Ecto neural progenitor cell (in vitro differentiated cells): ENCODE results near the gene C16orf78.

ENCODE experiments used
- DNase-seq: peaks from one replicate; pipeline ENCODE4 v3.0.0-alpha.2; 2018; ENCODE audit warnings: low spot score

Gene C16orf78

DNA sequence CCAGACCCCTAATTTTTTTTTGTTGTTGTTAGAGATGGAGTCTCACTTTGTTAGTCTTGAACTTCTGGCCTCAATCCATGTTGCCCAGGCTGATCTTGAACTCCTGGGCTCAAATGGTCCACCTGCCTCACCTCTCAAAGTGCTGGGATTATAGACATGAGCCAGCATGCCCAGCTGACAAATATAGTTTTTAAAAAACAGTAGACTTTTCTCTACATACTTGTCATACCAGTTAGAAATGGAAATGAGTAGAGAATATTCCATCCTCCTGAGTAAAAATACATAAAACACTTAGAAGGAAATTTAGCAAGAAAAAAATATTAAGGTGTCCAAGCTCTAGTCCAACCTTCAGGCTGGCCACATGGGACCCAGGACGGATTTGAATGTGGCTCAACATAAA lies 21.4 kb downstream of the C16orf78 start:
- DNase-seq: peak; percentile 1

DNA sequence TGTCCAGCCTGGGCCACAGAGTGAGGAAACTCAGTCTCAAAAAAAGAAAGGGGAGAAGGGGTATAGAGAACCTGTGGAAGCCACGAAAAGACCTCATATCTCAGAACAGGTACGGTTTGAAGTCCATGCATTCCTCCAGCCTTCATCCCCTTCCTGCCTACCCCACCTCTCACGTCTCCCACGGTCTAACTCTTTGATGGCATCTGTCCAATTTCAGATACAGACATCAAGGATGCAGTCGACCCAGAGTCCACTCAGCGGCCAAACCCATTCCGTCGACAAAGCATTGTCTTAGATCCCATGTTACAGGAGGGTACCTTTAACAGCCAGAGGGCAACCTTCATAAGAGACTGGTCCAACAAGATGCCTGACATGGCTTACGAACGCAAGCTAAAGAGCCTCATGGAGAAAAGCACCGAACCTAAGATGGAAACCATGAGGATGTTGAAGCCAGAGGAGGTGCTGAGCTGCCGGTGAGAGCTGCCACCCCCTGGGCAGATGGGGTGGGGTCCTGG lies 22.7 kb downstream of the C16orf78 start:
- DNase-seq: peak; percentile 11

DNA sequence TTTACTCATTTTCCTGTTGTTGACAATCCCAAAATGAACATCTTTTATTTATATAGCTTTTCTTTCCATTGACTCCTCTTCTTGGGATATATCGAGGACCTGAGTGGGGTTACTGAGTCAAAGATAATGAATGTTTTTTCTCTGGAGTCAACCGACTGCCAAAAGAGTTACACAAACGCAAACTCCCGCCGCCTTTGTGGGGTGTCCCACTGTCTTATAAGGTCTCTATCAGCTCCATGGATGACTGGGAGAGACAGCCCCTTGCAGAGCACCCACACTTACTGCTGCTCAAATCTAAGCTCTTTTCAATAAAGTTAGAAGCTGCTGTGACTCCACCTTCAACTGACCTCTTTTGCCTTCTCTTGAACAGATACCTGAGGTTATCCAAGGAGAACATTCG lies 25.2 kb downstream of the C16orf78 start:
- peak; percentile 32 for DNase-seq

DNA sequence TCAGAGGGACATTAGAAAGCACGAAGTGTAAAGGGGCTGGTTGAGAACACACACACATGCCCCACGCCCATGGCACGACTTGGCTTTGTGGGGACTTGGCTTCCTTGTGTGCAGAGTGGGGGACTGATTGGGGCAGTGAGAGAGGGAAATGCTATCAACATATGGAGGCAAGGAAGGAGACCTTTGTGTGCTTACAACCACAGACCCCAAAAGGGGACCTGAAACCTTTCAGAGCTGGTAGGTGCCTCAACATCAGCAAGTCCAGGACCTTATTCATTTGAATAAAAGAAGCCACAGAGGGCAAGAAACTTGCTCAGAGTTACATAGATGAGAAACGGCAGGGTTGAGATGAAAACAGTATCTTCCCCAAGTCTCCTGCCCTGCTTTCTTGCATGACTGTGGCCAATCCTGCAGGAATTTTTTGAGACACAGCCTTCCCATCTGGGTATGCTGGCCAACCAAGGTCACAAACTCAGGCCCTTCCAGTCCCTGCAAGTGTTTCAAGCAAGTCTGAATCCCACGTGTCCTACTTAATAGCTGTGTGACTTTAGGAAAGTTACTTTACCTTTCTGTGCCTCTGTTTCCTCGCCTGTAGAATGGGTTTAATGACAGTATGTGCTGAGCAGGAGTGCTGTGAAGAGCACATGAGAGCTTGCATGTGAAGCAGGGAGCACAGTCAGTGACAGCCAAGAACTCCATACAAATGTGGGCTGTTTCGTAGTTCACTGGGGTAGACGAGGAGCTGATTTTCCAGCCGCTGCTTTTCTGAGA lies 26.2 kb downstream of the C16orf78 start:
- peak; percentile 29 for DNase-seq

DNA sequence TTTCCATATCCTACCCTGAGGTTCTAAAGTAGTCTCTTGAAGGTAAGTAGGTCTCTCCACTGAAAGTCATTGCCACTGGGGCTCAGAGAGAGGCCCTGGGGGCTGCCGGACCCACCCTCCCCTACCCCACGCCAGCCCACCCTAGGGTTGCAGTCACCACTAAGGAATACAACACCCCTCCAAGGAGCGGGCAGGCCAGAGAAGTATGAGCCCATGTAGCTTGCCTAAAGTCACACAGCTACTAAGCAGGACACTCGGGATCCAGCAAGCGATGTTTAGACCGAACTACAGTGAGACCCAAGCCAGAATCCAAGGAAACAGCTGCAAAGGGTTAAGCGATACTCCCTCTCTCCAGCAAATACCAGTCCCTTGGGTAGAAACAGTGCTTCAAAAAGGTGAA lies 27.0 kb downstream of the C16orf78 start:
- DNase-seq: peak; percentile 21

DNA sequence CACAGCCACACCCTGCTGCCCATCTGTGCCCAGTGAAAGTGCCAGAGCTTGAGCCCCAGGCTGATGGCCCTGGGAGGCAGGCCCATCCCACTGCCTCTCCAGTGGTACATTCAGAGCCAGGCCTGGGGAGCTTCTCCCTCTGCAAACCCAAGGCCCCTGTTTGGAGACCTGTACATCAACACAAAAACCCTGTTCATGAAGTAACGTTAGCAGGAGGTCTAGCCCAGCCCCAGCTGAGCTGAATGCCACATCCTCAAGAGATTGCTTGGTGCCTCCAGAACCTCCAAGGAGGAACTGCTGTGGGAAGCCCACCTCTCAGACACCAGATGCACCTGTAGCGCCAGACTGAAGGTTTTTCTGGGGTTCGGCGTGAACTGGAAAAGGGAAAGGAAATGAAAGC lies 31.5 kb downstream of the C16orf78 start:
- DNase-seq: no peak

DNA sequence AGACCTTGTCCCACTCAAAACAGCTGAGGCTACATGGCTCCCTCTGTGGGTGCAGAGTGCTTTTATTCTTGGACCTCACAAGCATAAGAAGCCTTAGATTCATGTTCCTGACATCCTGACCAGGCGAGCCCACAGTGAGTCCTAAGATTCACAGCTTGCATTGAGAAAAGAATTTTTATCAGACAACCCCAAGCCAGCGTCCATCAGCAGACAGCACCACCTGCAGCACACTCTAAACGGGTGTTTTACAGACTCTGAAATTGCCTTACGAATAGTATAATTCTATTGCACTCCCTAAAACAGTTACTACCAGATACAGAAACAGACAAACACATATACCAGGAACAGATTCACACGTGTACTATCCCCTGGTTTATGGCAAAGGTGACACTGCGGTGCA lies 31.9 kb downstream of the C16orf78 start:
- no peak for DNase-seq

DNA sequence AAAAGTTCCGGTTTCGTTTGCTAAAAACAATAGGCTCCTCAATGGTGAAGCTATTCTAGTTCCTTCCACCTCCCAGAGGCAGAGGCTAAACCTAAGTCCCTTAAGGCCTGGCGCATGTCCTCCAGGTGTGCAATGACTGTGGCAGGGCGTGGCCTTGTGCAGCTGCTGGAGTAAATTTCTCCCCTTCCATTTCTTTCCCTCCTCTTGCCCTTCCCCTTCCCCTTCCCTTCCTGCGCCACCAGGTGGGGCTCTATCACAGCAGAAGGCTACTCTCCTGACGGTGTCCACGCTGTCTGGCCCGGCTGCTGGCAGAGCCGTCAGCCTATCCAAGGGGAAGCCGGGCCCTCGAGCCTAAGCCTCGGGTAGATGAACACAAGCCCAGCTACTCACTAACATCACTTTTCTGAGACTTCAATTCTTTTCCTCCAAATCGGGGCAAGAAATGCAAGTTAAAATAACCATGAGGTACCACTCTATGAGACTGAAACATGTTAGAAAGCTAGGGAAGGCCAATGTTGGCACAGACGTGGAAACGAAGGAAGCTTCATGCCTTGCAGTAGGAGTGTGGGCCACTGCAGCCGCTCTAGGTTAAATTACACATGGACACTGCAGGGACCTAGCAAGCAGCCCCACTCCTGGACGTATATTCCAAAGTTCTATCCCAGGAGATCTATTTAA lies 34.4 kb downstream of the C16orf78 start:
- peak; percentile 90 for DNase-seq

DNA sequence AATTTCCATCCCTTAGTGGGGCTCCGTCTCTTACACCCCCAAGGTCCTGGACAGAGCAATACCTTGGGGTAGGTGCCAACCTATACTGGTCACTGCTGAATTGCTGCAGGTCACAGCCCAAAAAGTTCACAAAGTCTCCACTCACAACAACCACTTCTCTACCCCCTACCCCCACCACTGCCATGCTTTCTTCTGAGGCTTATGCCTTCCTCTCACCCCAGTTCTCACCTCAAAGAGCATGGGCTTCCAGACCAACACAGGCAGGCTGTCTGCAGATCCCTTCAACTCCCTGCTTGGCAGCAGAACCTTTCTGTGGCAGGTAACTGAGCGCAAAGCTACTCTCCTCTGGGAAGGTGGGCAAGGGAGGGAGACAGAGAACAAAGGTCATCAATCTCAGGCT lies 35.5 kb downstream of the C16orf78 start:
- DNase-seq: no peak

DNA sequence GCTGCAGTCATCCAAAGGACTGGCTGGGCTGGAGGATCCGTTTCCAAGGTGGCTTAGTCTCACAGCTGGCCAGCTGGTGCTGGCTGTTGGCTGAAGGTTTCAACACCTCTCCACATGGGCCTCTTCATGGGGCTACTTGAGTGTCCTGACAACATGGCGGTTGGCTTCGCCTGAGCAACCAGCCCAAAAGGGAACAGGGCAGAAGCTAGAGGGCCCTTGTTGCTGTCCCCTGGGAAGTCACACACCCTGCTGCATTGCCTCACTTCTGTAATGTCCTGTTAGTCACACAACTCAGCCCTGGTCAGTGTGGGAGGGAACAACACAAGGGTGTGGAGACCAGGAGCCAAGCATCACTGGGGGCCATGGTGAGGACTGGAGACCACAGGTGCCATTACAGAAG lies 36.6 kb downstream of the C16orf78 start:
- DNase-seq: no peak

DNA sequence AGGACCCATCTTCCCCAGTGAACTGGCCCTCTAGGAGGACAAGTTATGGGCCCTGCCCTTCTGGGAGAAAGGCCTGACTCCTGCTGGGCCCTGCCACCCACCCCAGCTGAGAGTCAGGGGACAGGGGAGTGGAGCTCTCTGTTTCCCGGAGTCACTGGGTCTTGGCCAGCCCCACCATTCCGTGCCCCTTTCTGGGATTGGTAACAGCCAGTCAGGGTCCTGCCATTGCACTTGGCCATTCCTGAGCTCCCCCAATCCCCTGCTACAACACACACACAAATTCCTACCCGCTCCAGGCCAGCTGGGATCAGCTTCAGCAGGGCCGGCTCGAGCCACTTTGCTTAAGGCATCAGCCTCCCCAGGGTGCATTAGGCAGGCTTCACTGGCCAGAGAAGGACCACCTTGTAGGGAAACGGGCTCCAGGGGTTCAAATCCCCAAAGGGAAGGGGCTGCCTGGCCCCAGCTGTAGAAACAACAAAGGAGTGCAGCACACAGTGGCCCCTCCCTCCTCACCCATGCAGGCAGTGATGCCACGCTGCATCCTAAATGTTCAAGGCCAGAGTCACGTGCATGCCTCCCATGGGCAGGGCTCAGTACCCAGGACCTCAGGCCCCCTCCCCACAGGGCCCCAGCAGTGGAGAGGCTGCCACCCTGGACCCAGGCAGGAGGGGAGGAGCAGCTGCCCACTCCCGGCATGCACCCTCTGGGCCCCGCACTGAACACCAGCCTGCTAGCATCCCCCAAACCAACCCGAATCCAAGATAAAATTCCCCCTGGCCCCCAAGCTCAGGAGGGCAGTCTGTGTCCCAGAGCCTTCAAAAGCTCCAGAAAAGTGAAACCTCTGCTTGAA lies 37.7 kb downstream of the C16orf78 start:
- no peak for DNase-seq

DNA sequence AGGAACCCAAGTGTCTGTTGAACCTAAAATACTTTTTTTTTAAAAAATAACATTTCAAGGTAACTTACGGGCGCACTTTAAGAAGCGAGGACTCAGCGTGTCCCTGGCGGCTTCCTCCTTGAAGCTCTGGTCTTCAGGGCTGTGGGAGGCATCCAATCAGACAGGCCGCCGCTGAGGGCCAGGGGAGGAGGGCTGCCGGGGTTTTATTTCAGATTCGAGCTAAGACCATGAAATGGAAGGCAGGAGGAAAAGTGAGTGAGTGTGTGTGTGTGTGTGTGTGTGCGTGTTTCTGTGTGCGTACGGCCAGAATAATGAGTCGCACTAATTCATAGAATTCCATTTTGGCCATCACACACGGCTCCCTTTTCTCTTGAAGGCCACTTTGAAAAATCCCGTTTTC lies 41.1 kb downstream of the C16orf78 start:
- DNase-seq: no peak

DNA sequence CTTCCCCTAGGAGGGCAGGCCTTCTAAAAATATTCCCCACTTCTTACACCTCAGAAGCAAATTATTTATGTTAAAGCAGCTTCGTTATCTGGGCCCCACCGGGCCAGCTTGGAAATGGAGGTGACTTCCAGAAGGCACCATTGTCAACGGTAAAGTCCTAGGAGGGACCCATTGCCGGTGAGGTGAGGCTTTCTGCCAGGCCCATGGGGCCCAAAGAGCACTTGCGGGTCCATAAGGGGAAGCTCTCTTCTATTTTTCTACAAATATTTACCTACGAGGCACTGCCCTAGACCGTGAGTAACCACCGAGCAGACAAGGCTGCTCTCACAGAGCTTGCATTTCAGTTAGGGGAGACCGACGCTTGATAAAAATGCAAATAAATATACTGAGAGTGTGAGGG lies 41.5 kb downstream of the C16orf78 start:
- no peak for DNase-seq

DNA sequence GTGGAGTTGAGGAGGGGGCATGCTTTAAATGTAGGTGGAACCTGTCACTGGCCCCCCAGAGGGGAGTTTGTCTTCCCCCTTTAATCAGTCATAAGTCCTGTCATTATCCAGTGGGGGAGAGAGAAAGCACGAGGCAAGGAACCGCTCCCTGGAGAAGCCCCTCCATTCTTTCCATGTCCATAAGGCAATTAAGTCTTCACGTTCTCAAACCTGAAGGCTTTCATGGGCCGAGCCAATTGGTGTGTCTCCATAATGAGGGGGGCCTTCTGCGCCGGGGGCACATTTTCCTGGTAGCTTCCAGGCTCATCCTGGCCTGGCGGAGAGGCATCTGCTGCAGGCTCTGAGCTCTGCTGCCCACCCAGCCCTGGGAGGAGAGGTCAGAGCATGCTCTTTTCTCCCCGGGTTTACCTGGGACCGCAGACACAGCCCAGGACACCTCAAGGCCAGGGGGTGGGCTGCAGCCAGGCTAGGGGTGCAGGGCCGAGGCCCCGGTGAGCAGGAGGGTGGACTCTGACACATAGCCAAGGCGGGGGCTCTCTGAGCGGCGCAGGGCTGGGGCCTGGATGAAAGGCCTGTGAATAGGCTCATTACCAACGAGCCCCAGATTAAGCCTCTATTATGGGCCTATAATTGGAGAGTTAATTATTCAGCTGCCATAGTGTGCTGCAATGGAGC lies 42.5 kb downstream of the C16orf78 start:
- no peak for DNase-seq

DNA sequence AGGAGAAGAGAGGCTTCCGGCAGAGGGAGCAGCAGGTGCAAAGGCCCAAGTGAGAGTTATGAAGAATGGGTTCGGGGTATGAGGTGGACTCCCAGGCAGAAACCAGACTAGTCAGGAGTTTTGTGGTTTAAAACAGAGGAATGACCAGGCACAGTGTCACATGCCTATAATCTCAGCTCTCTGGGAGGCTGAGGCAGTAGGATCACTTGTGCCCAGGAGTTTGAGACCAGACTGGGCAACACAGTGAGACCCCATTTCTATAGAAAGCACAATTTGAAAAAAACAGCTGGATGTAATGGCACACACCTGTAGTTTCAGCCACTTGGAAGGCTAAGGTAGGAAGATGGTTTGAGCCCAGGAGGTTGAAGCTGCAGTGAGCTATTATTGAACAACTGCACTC lies 43.8 kb downstream of the C16orf78 start:
- DNase-seq: no peak

DNA sequence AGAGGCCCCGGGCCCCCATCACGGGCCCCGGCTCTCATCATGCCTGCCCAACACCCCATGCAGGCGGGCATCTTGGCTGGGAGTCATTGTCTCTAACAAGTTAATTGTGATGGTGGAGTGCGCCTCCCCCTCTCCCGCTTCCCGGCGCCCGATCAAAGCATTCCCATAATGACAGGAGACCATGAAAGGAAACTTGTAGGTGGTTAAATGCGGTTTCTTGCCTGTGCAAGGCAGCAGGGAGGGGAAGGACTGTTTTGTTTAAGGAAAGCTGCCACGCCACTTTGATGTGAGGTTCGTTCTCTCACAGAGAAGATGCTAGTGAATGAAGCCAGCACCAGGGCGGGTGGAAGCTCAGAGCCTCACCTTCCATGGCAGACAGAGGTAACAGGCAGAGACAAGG lies 45.4 kb downstream of the C16orf78 start:
- no peak for DNase-seq

DNA sequence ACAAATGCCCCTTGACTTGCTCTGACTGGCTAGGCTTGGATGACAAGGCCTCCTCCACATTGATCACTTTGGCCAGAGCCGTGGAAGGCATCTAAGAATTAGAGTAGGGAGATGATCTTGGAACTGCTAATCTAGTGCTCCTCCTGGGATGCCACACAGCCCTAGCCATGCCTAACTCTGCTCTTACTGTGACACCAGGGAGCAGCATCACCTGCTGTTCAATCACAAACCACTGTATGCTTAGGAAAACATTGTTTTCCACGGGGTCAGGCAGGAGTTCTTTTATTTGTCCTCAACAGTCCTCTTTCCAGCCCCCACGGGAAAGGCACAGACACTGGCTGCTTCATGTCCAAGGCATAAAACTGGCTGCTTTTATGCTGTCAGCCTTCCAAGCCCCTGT lies 46.3 kb downstream of the C16orf78 start:
- DNase-seq: no peak

DNA sequence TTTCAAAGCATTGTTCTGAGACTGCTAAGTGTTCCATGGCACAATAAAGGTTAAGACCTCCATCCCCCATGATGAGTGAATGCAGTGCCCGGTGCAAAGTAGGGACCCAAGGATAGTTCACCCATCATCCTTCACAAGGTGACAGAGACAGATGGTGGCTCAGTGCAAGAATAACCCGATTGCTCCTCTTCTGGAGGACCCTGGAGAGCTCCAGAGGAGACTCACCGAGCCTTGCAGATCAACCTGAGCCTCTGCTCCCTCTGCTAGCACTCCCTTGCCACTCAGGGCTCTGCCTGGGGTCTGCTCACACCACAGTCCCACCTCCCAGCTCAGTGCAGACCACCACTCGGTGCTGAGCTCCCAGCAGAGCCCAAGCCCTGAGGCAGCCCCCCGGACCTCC lies 49.3 kb downstream of the C16orf78 start:
- no peak for DNase-seq

DNA sequence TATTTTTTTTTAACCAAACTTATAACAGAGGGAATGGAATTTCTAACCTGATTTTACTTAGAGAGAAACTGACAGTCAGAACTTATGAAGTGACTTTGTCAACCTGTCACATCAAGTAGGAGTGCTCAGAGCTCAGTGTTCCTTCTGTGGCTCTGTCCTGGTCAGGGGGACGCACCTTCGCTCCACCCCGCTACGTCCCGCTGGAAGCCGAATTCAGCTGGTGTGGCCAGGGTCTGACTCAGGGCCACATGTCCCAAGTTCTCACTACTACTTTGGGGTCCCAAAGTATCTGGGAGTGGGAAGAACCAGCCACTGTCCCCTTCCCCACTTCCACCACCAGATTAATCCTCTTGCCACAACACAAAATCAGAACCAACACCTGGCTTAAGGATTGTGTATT lies 51.4 kb downstream of the C16orf78 start:
- DNase-seq: no peak

DNA sequence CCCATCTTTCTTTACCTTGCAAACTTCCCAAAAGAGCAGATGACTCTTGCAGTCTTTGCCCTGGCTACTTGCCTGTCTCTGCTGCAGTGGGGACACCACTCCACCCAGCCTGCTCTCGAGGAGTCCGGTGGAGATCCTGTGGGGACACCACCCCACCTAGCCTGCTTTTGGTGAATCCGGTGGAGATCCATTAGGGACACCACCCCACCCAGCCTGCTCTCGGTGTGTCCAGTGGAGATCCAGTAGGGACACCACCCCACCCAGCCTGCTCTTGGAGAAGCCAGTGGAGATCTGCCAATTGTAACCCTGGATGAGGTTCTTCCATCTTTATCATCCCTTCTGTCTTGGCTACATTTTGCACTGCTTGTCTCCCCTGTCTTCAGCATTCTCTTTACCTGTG lies 54.2 kb downstream of the C16orf78 start:
- DNase-seq: no peak

DNA sequence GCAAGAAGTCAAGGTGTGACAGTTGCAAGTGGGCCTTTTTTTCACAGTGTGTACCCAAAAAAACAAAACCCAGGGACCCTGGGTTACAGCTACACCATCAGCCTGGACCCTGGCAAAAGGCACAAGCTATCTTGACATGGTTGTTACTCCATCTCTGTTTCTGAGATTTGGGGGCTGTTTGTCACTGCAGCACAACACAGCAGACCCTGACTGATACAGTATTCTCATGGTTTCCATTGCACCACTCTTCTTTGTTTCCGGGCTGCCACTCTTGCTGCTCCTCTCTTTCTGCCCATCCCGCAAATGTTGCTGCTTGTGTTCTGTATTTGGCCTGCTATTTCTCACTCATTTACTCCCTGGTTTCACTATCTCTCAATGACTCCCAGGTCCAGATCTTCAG lies 55.2 kb downstream of the C16orf78 start:
- no peak for DNase-seq

DNA sequence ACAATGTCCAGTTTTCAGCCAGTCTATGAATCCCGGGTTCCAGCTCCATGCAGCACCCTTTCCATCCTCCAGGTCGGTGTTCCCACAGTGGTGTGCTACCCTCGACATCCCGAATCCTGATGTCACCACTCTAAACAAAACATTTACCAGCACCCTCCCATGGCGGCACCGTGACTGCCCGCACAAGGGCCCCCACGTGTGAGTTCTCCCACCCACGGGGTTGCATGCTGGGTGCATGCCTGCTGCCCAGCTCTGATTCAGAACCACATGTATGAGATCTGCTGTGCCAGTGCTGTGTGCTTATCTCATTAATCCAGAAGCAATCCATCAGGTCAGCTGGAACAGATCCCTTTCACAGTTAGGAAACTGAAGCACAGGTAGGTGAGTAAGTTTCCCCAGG lies 57.4 kb downstream of the C16orf78 start:
- no peak for DNase-seq
